ENCODE data around the gene TMEM187. TPM values are rescaled to one million over a fixed set of nuclear protein-coding genes. Genes with fewer than 3 reads are reported as not detected.
A peak's percentile ranks its signal among the peaks of the same experiment; 100 is the strongest.

Gene TMEM187
- total RNA-seq, 2 experiments from 2014 or later, result 4.4 to 5.4 TPM

DNA sequence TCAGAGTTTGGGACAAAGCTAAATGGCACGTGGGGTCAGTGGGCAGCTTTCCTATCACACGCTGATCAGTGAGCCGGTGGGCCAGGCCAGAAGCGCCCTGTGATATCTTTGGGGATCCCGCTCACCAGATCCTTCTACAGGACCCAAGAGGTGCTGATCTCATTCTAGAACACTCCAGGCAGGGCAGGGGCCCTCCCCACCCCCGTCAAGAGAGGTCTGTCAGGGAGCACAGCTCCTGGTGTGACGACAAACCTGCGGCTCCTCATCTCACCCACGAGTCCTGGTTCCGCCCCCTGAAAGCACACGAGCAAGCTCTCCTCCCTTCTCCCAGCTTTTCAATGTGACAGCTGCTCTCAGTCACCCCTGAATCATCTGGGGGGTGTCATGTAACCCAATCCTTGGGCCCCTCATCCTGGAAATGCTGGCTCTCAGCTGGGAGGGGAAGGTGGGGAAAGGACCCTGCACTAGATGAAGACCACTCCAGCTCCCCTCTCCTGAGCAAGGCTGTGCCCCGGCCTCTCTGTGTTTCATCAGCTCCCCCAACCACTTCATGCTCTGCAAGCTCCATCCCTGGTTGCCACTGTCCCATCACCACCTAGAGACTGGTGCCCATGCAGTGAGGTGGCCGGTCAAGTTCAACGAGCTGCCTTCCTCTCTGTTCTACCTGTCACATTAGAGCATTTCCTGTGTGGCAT is 5.6 kb upstream of the TMEM187 start:
- intact Hi-C loops (cut with DNase I, micrococcal nuclease), result loop anchor here in 1 of 2 experiments (1.0 kb wide), 2 partner anchors 173 to 243 kb away; partner anchors contain the start of genes ABCD1, BCAP31, IDH3G and SSR4
- H3K4me1 Mint-ChIP-seq, result peaks cover 34% of the 10 kb centered on the region
- ATAC-seq, result peak; percentile 46
- peaks cover 36% of the 10 kb centered on the region for H3K36me3 Mint-ChIP-seq (ENCODE audit: low read depth)
- ChIA-PET CTCF (interaction anchor here (0.6 to 3.7 kb wide), 8 partner anchors 14 to 345 kb away, joined by 3 to 19 read pairs (median 3); no protein-coding TSS in a partner anchor), POLR2A (interaction anchor here (0.7 to 3.1 kb wide), 8 partner anchors 14 to 412 kb away, joined by 3 to 12 read pairs (median 4); partner anchors contain the start of genes ARHGAP4, EMD and MECP2)
- H3K27ac Mint-ChIP-seq, result peak overlapping the region; percentile 96
- DNase-seq, result peak; percentile 83
- H3K27me3 Mint-ChIP-seq, result no peaks in the 10 kb centered on the region
- peak overlapping the region; percentile 94 for H3K4me3 Mint-ChIP-seq
- no peaks in the 10 kb centered on the region for H3K9me3 Mint-ChIP-seq (ENCODE audit: low read depth)

DNA sequence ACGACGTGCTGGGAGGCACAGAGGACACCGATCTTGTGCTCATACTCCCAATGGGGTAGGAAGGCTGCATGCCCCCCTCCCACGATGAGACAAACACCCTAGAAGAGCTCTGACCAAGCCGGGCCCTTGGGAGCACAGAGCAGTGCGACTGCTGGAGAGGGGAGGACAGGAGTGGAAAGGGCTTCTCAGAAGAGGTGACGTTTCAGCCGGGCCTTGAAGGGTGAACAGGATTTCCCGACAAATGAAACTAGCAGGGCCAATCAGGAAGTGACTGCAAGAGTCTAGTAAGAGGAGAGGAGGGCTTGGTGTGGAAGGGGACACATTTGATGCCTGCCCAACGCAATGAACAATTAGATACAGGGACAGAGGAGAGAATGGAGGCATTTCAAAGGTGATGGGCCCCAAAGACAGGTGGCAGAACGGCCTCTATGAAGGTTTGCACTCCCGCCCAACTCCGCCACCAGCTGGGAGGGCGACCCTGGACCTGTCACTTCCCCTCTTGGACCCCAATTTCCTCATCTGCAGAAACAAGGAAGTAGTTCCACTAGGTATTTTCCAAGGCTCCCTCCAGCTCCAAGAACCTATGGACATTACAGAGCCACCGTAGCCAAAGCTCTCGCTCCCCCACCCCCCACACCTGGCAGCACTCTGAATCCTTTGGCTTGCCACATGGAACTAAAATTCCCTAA is 4.9 kb upstream of the TMEM187 start:
- Mint-ChIP-seq H3K27me3 (no peaks in the 10 kb centered on the region), H3K36me3 (ENCODE audit: low read depth) (peaks cover 35% of the 10 kb centered on the region), H3K27ac (peak overlapping the region; percentile 96), H3K4me1 (peaks cover 34% of the 10 kb centered on the region), H3K4me3 (peak overlapping the region; percentile 94), H3K9me3 (ENCODE audit: low read depth) (no peaks in the 10 kb centered on the region)
- DNase-seq, result peak; percentile 65
- ChIA-PET POLR2A (interaction anchor here (0.7 to 3.1 kb wide), 7 partner anchors 15 to 411 kb away, joined by 3 to 12 read pairs (median 3); partner anchors contain the start of genes ARHGAP4, EMD and MECP2), CTCF (interaction anchor here (0.8 to 3.7 kb wide), 10 partner anchors 15 to 344 kb away, joined by 3 to 19 read pairs (median 3); no protein-coding TSS in a partner anchor)
- intact Hi-C loops (cut with DNase I, micrococcal nuclease), result loop anchor here in 1 of 2 experiments (1.0 kb wide), 2 partner anchors 173 to 243 kb away; partner anchors contain the start of genes ABCD1, BCAP31, IDH3G and SSR4
- ATAC-seq, result peak; percentile 10

DNA sequence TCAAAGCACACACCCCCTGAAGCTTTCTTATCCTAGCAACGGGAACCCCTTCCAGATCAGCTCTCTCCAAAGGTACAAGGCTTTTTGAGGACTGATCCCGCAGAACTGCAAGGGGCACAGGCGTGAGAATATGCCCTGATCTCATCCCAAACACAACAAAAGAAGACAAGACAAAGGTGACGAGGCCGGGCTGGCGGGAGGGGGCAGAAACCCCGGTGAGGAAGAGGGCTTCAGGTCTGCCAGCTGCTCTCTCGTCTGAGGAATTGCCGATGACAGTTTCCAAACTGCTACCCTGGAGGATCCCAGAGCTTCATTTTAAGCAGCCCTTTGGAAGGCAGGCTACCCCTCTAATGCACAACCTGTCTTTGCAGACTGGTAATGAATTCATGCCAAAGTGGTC is 4.3 kb upstream of the TMEM187 start:
- peak overlapping the region; percentile 96 for H3K27ac Mint-ChIP-seq
- DNase-seq (no peak), ATAC-seq (no peak)
- no peaks in the 10 kb centered on the region for H3K27me3 Mint-ChIP-seq
- CTCF ChIA-PET, result interaction anchor here (1.1 to 3.7 kb wide), 5 partner anchors 16 to 46 kb away, joined by 3 to 19 read pairs (median 3); no protein-coding TSS in a partner anchor
- POLR2A ChIA-PET, result interaction anchor here (1.4 to 3.1 kb wide), 2 partner anchors 43 to 411 kb away, joined by 3 to 12 read pairs; partner anchors contain the start of genes ARHGAP4 and EMD
- H3K4me3 Mint-ChIP-seq, result peak overlapping the region; percentile 94
- no peaks in the 10 kb centered on the region for H3K9me3 Mint-ChIP-seq (ENCODE audit: low read depth)
- intact Hi-C loops (cut with DNase I, micrococcal nuclease), result no loop called here
- H3K36me3 Mint-ChIP-seq (ENCODE audit: low read depth), result peaks cover 35% of the 10 kb centered on the region
- peaks cover 34% of the 10 kb centered on the region for H3K4me1 Mint-ChIP-seq

DNA sequence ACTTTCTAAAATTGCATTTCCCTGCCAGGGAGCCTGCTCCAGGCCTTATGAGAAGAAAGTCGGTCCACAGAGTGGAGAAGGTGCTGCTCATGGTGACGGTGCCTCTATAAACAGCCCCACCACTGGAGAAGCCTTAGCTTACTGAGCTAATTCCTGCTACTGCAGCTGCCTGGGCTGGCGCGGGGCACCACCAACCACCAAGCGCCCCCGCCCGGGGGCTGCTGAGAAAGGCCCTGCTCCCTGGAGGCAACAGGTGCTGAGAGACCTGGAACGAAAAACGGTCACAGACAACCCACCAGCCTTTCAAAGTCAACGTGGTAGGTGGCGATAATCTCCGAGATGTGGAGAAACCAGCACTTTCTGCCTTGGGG is 3.8 kb upstream of the TMEM187 start:
- DNase-seq (peak; percentile 64), ATAC-seq (no peak)
- peaks cover 36% of the 10 kb centered on the region for H3K36me3 Mint-ChIP-seq (ENCODE audit: low read depth)
- ChIA-PET POLR2A (interaction anchor here (3.1 kb wide), 1 partner anchor 43 kb away, joined by 12 read pairs; the partner anchor contains the start of gene ARHGAP4), CTCF (interaction anchor here (0.6 to 3.7 kb wide), 7 partner anchors 21 to 548 kb away, joined by 3 to 19 read pairs (median 3); partner anchors contain the start of genes IDH3G and SSR4)
- H3K9me3 Mint-ChIP-seq (ENCODE audit: low read depth), result no peaks in the 10 kb centered on the region
- peak overlapping the region; percentile 94 for H3K4me3 Mint-ChIP-seq
- intact Hi-C loops (cut with DNase I, micrococcal nuclease), result no loop called here
- peak overlapping the region; percentile 78 for H3K27ac Mint-ChIP-seq
- H3K27me3 Mint-ChIP-seq, result no peaks in the 10 kb centered on the region
- peaks cover 36% of the 10 kb centered on the region for H3K4me1 Mint-ChIP-seq

DNA sequence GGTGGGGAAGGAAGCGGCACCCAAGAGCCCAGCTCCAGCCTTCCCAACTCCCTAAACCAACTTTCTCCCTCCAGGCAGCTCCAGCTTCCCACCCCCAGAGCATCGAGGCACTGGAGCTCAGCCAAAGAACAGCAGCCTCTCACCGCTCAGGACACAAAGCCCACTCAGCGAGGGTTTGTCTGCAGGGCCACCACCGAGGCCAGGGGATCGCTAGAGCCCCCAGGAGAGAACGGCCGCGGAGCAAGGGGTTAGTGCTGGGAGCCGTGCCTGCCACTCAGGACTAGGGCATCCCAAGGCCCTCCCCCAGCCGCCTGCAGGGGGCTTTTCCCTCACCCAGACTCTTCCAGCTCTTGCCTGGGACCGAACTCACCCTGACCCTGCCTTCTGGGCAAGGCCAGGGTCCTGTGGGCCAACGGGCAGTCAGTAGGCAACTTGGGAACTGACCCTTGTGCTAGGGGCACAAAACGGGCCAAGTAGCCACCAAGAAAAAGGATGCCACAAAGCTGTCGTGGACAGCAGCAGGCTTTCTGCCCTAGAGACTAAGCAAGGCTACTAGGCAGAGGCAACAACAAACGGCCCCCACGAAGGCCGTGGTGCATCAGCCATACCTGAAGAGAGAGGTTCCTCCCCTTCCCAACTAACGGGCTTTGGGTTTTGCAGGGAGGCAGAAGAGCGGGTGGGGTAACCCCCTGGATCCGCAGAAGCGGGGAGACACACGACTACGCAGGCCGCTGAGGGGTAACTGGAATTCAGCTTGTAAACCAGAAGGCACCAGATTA is 3.2 kb upstream of the TMEM187 start:
- peak overlapping the region; percentile 86 for H3K27ac Mint-ChIP-seq
- ChIA-PET POLR2A (interaction anchor here (3.1 kb wide), 1 partner anchor 44 kb away, joined by 12 read pairs; the partner anchor contains the start of gene ARHGAP4), CTCF (interaction anchor here (0.6 to 3.7 kb wide), 6 partner anchors 22 to 548 kb away, joined by 3 to 19 read pairs (median 4); partner anchors contain the start of genes IDH3G and SSR4)
- no peak for ATAC-seq
- H3K4me3 Mint-ChIP-seq, result peak overlapping the region; percentile 94
- peaks cover 40% of the 10 kb centered on the region for H3K4me1 Mint-ChIP-seq
- H3K9me3 Mint-ChIP-seq (ENCODE audit: low read depth), result no peaks in the 10 kb centered on the region
- intact Hi-C loops (cut with DNase I, micrococcal nuclease), result no loop called here
- peaks cover 36% of the 10 kb centered on the region for H3K36me3 Mint-ChIP-seq (ENCODE audit: low read depth)
- H3K27me3 Mint-ChIP-seq, result no peaks in the 10 kb centered on the region
- no peak for DNase-seq

DNA sequence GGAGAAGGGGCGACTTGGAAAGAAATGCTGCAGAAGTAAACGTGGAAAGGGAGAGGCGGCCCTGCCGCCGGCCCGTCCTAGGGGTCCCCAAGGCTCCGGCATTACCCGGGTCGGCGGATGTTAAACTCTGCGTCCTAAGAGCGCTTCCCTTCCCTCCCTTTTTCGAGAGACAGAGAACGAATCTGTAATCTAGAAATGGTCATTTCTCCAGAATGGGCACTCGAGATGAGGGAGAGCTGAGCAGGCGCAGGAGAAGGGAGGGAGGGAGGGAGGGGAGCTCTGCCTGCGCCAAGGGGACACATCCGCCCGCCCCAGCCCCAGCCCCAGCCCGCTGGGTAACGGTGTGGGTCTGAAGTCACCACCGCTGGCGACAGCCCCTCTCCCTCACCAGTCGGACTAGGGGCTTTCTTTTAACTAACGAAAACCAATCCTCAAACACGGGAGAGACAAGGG is 2.6 kb upstream of the TMEM187 start:
- ATAC-seq (no peak), DNase-seq (peak; percentile 47)
- Mint-ChIP-seq H3K27me3 (no peaks in the 10 kb centered on the region), H3K4me3 (peak overlapping the region; percentile 94), H3K4me1 (peaks cover 44% of the 10 kb centered on the region), H3K27ac (peak overlapping the region; percentile 86), H3K9me3 (ENCODE audit: low read depth) (no peaks in the 10 kb centered on the region), H3K36me3 (ENCODE audit: low read depth) (peaks cover 32% of the 10 kb centered on the region)
- intact Hi-C loops (cut with DNase I, micrococcal nuclease), result loop anchor here (2.0 to 10.0 kb wide), 7 partner anchors 51 to 792 kb away; partner anchors contain the start of genes ATP6AP1 (in 1 of the 2), CCNQ (in 1 of the 2), DKC1 (in 1 of the 2) and EMD (in 1 of the 2)
- POLR2A ChIA-PET, result no interaction called here
- CTCF ChIA-PET, result no interaction called here

DNA sequence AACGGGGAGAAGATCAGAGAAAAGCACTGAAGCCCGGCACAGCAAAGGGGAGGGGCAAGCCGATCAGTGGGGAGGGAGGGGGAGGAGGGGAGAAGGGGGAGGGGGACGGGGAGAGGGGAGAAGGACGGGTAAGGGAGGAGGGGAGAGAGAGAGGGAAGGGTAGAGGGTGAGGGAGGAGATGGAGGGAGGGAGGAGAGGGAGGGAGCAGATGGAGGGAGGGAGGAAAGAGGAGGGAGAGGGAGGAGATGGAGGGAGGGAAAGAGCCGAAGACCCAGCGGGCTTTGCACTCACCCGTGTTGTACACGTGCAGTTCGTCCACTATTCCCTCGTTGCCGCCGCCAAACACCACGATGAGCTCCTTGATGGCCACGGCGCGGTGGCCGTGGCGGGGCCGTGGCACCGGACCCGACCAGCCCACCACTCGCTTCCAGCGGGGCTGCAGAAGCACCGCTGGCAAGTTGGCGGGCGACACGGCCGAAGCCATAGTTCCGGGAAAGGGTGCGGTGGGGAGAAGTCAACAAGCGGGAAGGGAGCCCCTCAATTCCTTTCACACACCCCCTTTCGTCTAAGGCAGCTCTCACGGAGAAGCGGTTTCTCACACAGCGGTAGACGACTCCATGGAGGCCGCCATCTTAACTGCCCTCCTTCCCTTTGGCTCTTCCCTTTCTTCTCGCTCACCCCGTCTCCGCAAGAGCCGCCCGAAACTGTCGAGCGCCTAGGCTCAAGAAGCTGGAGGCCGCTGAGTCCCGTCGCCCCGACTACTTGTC is 2.0 kb upstream of the TMEM187 start:
- ChIA-PET CTCF (interaction anchor here (0.6 to 1.0 kb wide), 2 partner anchors 47 to 403 kb away, joined by 3 read pairs; no protein-coding TSS in a partner anchor), POLR2A (interaction anchor here (0.7 to 1.7 kb wide), 4 partner anchors 12 to 400 kb away, joined by 3 to 8 read pairs (median 4); partner anchors contain the start of gene ARHGAP4)
- Mint-ChIP-seq H3K9me3 (ENCODE audit: low read depth) (no peaks in the 10 kb centered on the region), H3K27me3 (no peaks in the 10 kb centered on the region), H3K4me3 (peak overlapping the region; percentile 94), H3K36me3 (ENCODE audit: low read depth) (peaks cover 32% of the 10 kb centered on the region), H3K4me1 (peaks cover 40% of the 10 kb centered on the region), H3K27ac (peak overlapping the region; percentile 100)
- ATAC-seq (no peak), DNase-seq (peak; percentile 63)
- intact Hi-C loops (cut with DNase I, micrococcal nuclease), result loop anchor here (1.0 to 10.0 kb wide), 10 partner anchors 42 to 792 kb away; partner anchors contain the start of genes IDH3G (in 2 of the 2), SSR4 (in 2 of the 2), ATP6AP1 (in 1 of the 2) and CCNQ (in 1 of the 2)

DNA sequence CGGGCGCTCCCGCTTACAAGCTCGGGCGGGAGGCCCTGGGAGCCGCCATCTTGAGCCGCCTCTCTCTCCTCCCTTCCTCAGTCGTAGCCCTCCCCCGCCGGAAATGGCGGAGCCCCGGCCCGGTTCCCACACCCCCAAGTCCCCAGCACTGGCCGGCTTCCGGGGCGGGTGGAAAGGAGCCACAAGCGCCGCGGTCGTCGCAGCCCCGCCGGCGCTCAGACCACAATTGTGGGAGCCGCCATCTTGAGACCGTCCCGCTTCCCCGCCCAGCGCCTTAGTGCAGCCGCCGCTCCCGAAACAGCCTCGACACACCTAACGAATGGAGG is 1.5 kb upstream of the TMEM187 start:
- peak overlapping the region; percentile 100 for H3K27ac Mint-ChIP-seq
- H3K36me3 Mint-ChIP-seq (ENCODE audit: low read depth), result peaks cover 32% of the 10 kb centered on the region
- H3K9me3 Mint-ChIP-seq (ENCODE audit: low read depth), result no peaks in the 10 kb centered on the region
- ATAC-seq (peak; percentile 28), DNase-seq (peak; percentile 92)
- H3K4me1 Mint-ChIP-seq, result peaks cover 38% of the 10 kb centered on the region
- POLR2A ChIA-PET, result interaction anchor here (0.7 to 1.7 kb wide), 4 partner anchors 13 to 400 kb away, joined by 3 to 8 read pairs (median 4); partner anchors contain the start of gene ARHGAP4
- peak overlapping the region; percentile 94 for H3K4me3 Mint-ChIP-seq
- CTCF ChIA-PET, result interaction anchor here (0.6 to 1.0 kb wide), 3 partner anchors 48 to 402 kb away, joined by 3 to 5 read pairs (median 3); no protein-coding TSS in a partner anchor
- H3K27me3 Mint-ChIP-seq, result no peaks in the 10 kb centered on the region
- intact Hi-C loops (cut with DNase I, micrococcal nuclease), result loop anchor here (1.0 to 10.0 kb wide), 10 partner anchors 43 to 791 kb away; partner anchors contain the start of genes IDH3G (in 2 of the 2), SSR4 (in 2 of the 2), ATP6AP1 (in 1 of the 2) and CCNQ (in 1 of the 2)
